CD4-positive, alpha-beta memory T cell (primary cell): ENCODE measurements around the gene TIAM2. TPM values are rescaled to one million over a fixed set of nuclear protein-coding genes. Genes with fewer than 3 reads are reported as not detected.

Experiments used
- CTCF ChIA-PET: fragments of 350-600 bp; sonication (Branson Sonifier 250); formaldehyde crosslinking; loops from one replicate; lab custom pipeline; 2021; ENCODE audit warnings: inconsistent platforms; ENCODE audit not compliant: partially characterized antibody; lab: Charles Lee
- POLR2A ChIA-PET: fragments of 350-600 bp; sonication (Branson Sonifier 250); formaldehyde crosslinking; loops from one replicate; lab custom pipeline; 2021; ENCODE audit not compliant: partially characterized antibody; lab: Charles Lee
- DNase-seq, 5 donors: peaks; one replicate each; pipeline versions ENCODE4 v3.0.0 to v3.0.0-alpha.2; 2020 to 2022; ENCODE audit warnings: mixed read lengths in 1 of 5
- H3K27ac ChIP-seq: one replicate; pipeline ENCODE4 v1.7.0; 2013; ENCODE audit warnings: low read depth, low read length
- H3K27me3 ChIP-seq: 2 replicates; pipeline ENCODE4 v1.7.0; 2013; ENCODE audit warnings: mild to moderate bottlenecking, low read length, moderate library complexity; ENCODE audit not compliant: insufficient read depth
- H3K36me3 ChIP-seq: 2 replicates; pipeline ENCODE4 v1.7.0; 2013; ENCODE audit warnings: mild to moderate bottlenecking, low read length, moderate library complexity; ENCODE audit not compliant: insufficient read depth
- H3K4me1 ChIP-seq: 2 replicates; pipeline ENCODE4 v1.7.0; 2013; ENCODE audit warnings: mild to moderate bottlenecking, low read length, moderate library complexity; ENCODE audit not compliant: insufficient read depth
- H3K4me3 ChIP-seq, 2 donors: one replicate each; pipeline ENCODE4 v1.7.0; 2013; ENCODE audit warnings: low read length in 2 of 2, mild to moderate bottlenecking in 1 of 2
- H3K9me3 ChIP-seq, 2 donors: one replicate each; pipeline ENCODE4 v1.7.0; 2013; ENCODE audit warnings: low read length in 2 of 2, control low read depth in 1 of 2; ENCODE audit not compliant: control insufficient read depth in 1 of 2
- H3K27ac Mint-ChIP-seq, 7 donors: one replicate each; pipeline ENCODE4 v1.8.0; 2020 to 2021; ENCODE audit warnings: mixed read lengths in 7 of 7, mild to moderate bottlenecking in 6 of 7, inconsistent platforms in 3 of 7, moderate library complexity in 3 of 7
- H3K27me3 Mint-ChIP-seq, 2 donors: one replicate each; pipeline ENCODE4 v1.8.0; 2020 to 2021; ENCODE audit warnings: mixed read lengths in 2 of 2
- H3K36me3 Mint-ChIP-seq, 2 donors: one replicate each; pipeline ENCODE4 v1.8.0; 2020 to 2021; ENCODE audit warnings: mixed read lengths in 2 of 2, inconsistent platforms in 1 of 2, mild to moderate bottlenecking in 1 of 2
- H3K4me1 Mint-ChIP-seq, 4 donors: one replicate each; pipeline ENCODE4 v1.8.0; 2020 to 2021; ENCODE audit warnings: mixed read lengths in 4 of 4, mild to moderate bottlenecking in 1 of 4
- H3K4me3 Mint-ChIP-seq, 8 donors: one replicate each; pipeline ENCODE4 v1.8.0; 2020 to 2021; ENCODE audit warnings: mixed read lengths in 8 of 8, mild to moderate bottlenecking in 7 of 8, moderate library complexity in 6 of 8, inconsistent platforms in 3 of 8
- H3K9me3 Mint-ChIP-seq, 8 donors: one replicate each; pipeline ENCODE4 v1.8.0; 2020 to 2021; ENCODE audit warnings: mixed read lengths in 8 of 8, mild to moderate bottlenecking in 5 of 8, inconsistent platforms in 3 of 8, moderate library complexity in 1 of 8
- intact Hi-C: fragments of 100-400 bp; cut with micrococcal nuclease; formaldehyde crosslinking; loops from one replicate; pipeline ENCODE4 v1.15.1; 2023
- polyA plus RNA-seq, 2 donors: library from polyadenylated mRNA; unstranded; fragments of 300-500 nt; fragmentation: Illumina TruSeq; gene quantifications; one replicate each; pipeline ENCODE4 v1.2.3, GENCODE V29; 2021
- total RNA-seq, 2 experiments: library from RNA; stranded (reverse); gene quantifications; one replicate each; pipeline ENCODE4 v1.2.3, GENCODE V29; 2021

Gene TIAM2
- total and polyA plus RNA-seq, 4 experiments from 2014 or later, result 0.15 to 11.1 (median 5.8) TPM

GRCh38 chr6:155088856-155089255 lies 93.7 kb downstream of the TIAM2 start:
- intact Hi-C loops, result no loop called here
- H3K27ac ChIP-seq, result no peak overlapping the region
- H3K9me3 ChIP-seq, result no peaks in the 10 kb centered on the region
- H3K36me3 ChIP-seq, result no peaks in the 10 kb centered on the region
- CTCF ChIA-PET, result no interaction called here
- H3K4me3 ChIP-seq, result no peak overlapping the region
- POLR2A ChIA-PET, result no interaction called here
- Mint-ChIP-seq H3K4me3 (no peak overlapping the region), H3K27me3 (no peaks in the 10 kb centered on the region), H3K36me3 (no peaks in the 10 kb centered on the region), H3K27ac (no peak overlapping the region), H3K9me3 (no peaks in the 10 kb centered on the region), H3K4me1 (peaks cover 6 to 9% (median 8%) of the 10 kb centered on the region in 4 donors)
- no peaks in the 10 kb centered on the region for H3K27me3 ChIP-seq
- peaks cover 10% of the 10 kb centered on the region for H3K4me1 ChIP-seq
- no peak for DNase-seq

GRCh38 chr6:155089746-155090145 lies 94.6 kb downstream of the TIAM2 start:
- peaks cover 10% of the 10 kb centered on the region for H3K4me1 ChIP-seq
- Mint-ChIP-seq H3K27me3 (no peaks in the 10 kb centered on the region), H3K9me3 (no peaks in the 10 kb centered on the region), H3K36me3 (no peaks in the 10 kb centered on the region), H3K27ac (no peak overlapping the region), H3K4me3 (no peak overlapping the region), H3K4me1 (peaks cover 6 to 9% (median 8%) of the 10 kb centered on the region in 4 donors)
- H3K36me3 ChIP-seq, result no peaks in the 10 kb centered on the region
- CTCF ChIA-PET, result no interaction called here
- H3K27ac ChIP-seq, result no peak overlapping the region
- H3K4me3 ChIP-seq, result no peak overlapping the region
- intact Hi-C loops, result no loop called here
- H3K9me3 ChIP-seq, result no peaks in the 10 kb centered on the region
- no peak for DNase-seq
- POLR2A ChIA-PET, result no interaction called here
- no peaks in the 10 kb centered on the region for H3K27me3 ChIP-seq

- no peaks in the 10 kb centered on the region for H3K27me3 Mint-ChIP-seq
- intact Hi-C loops, result no loop called here
- CTCF ChIA-PET, result interaction anchor here (0.8 kb wide), 1 partner anchor 8 kb away, joined by 3 read pairs; no protein-coding TSS in a partner anchor
Measured at GRCh38 chr6:155090166-155090565, 95.1 kb downstream of the TIAM2 start.

GRCh38 chr6:155091756-155092155 lies 96.6 kb downstream of the TIAM2 start:
- no peak overlapping the region for H3K27ac Mint-ChIP-seq
- Histone ChIP-seq H3K27me3 (no peaks in the 10 kb centered on the region), H3K4me1 (peaks cover 10% of the 10 kb centered on the region), H3K9me3 (no peaks in the 10 kb centered on the region), H3K4me3 (no peak overlapping the region), H3K36me3 (no peaks in the 10 kb centered on the region), H3K27ac (no peak overlapping the region)
- ChIA-PET POLR2A (no interaction called here), CTCF (no interaction called here)
- peaks cover 6 to 9% (median 8%) of the 10 kb centered on the region in 4 donors for H3K4me1 Mint-ChIP-seq
- no peaks in the 10 kb centered on the region for H3K27me3 Mint-ChIP-seq
- intact Hi-C loops, result no loop called here
- H3K36me3 Mint-ChIP-seq, result no peaks in the 10 kb centered on the region
- H3K9me3 Mint-ChIP-seq, result no peaks in the 10 kb centered on the region
- no peak for DNase-seq
- no peak overlapping the region for H3K4me3 Mint-ChIP-seq

More at GRCh38 chr6:155090166-155090565, 95.1 kb downstream of the TIAM2 start:
- no peaks in the 10 kb centered on the region for H3K36me3 Mint-ChIP-seq
- no peaks in the 10 kb centered on the region for H3K36me3 ChIP-seq
- H3K27me3 ChIP-seq, result no peaks in the 10 kb centered on the region
- POLR2A ChIA-PET, result no interaction called here
- H3K9me3 ChIP-seq, result no peaks in the 10 kb centered on the region
- DNase-seq, result no peak
- peaks cover 6 to 9% (median 8%) of the 10 kb centered on the region in 4 donors for H3K4me1 Mint-ChIP-seq
- H3K4me3 Mint-ChIP-seq, result no peak overlapping the region
- H3K27ac Mint-ChIP-seq, result no peak overlapping the region
- no peak overlapping the region for H3K27ac ChIP-seq
- peaks cover 10% of the 10 kb centered on the region for H3K4me1 ChIP-seq
- no peaks in the 10 kb centered on the region for H3K9me3 Mint-ChIP-seq
- no peak overlapping the region for H3K4me3 ChIP-seq

- no peaks in the 10 kb centered on the region for H3K36me3 ChIP-seq
- peaks cover 0 to 5% (median 0%) of the 10 kb centered on the region in 8 donors for H3K9me3 Mint-ChIP-seq
- H3K4me1 Mint-ChIP-seq, result peaks cover 6 to 9% (median 8%) of the 10 kb centered on the region in 4 donors
- peak overlapping the region in 4 of 8 donors; percentile 1 to 57 (median 26) for H3K4me3 Mint-ChIP-seq
- H3K4me3 ChIP-seq, result no peak overlapping the region
- ChIA-PET POLR2A (interaction anchor here (1.0 kb wide), 1 partner anchor 43 kb away, joined by 3 read pairs; no protein-coding TSS in a partner anchor), CTCF (interaction anchor here (0.6 kb wide), 1 partner anchor 741 kb away, joined by 3 read pairs; no protein-coding TSS in a partner anchor)
- no peaks in the 10 kb centered on the region for H3K9me3 ChIP-seq
- H3K4me1 ChIP-seq, result peaks cover 10% of the 10 kb centered on the region
- intact Hi-C loops, result no loop called here
- no peak overlapping the region for H3K27ac ChIP-seq
- H3K27me3 Mint-ChIP-seq, result peaks cover 0 to 1% of the 10 kb centered on the region in 2 donors
- H3K27ac Mint-ChIP-seq, result peak overlapping the region in 6 of 7 donors; percentile 9 to 79 (median 39)
- no peaks in the 10 kb centered on the region for H3K36me3 Mint-ChIP-seq
- no peaks in the 10 kb centered on the region for H3K27me3 ChIP-seq
- DNase-seq, result peak; percentile 26 to 45 (median 35)
Measured at GRCh38 chr6:155093430-155093829, 98.3 kb downstream of the TIAM2 start.

GRCh38 chr6:155100087-155100486 lies 105.0 kb downstream of the TIAM2 start:
- Histone ChIP-seq H3K36me3 (no peaks in the 10 kb centered on the region), H3K9me3 (no peaks in the 10 kb centered on the region), H3K4me3 (no peak overlapping the region), H3K27me3 (no peaks in the 10 kb centered on the region), H3K27ac (no peak overlapping the region), H3K4me1 (no peaks in the 10 kb centered on the region)
- peaks cover 0 to 9% (median 2%) of the 10 kb centered on the region in 4 donors for H3K4me1 Mint-ChIP-seq
- ChIA-PET CTCF (no interaction called here), POLR2A (no interaction called here)
- H3K36me3 Mint-ChIP-seq, result no peaks in the 10 kb centered on the region
- H3K9me3 Mint-ChIP-seq, result peaks cover 0 to 5% (median 0%) of the 10 kb centered on the region in 8 donors
- intact Hi-C loops, result no loop called here
- H3K27me3 Mint-ChIP-seq, result peaks cover 0 to 2% of the 10 kb centered on the region in 2 donors
- no peak overlapping the region for H3K27ac Mint-ChIP-seq
- DNase-seq, result no peak
- H3K4me3 Mint-ChIP-seq, result no peak overlapping the region

- ChIA-PET CTCF (no interaction called here), POLR2A (no interaction called here)
- Mint-ChIP-seq H3K27ac (no peak overlapping the region), H3K36me3 (no peaks in the 10 kb centered on the region), H3K4me3 (no peak overlapping the region), H3K27me3 (peaks cover 0 to 3% of the 10 kb centered on the region in 2 donors), H3K9me3 (peaks cover 0 to 5% (median 0%) of the 10 kb centered on the region in 8 donors), H3K4me1 (peaks cover 0 to 9% (median 2%) of the 10 kb centered on the region in 4 donors)
- no peak overlapping the region for H3K27ac ChIP-seq
- DNase-seq, result no peak
- H3K4me3 ChIP-seq, result no peak overlapping the region
- no peaks in the 10 kb centered on the region for H3K27me3 ChIP-seq
- no peaks in the 10 kb centered on the region for H3K4me1 ChIP-seq
- no peaks in the 10 kb centered on the region for H3K9me3 ChIP-seq
- intact Hi-C loops, result no loop called here
- no peaks in the 10 kb centered on the region for H3K36me3 ChIP-seq
Measured at GRCh38 chr6:155100591-155100990, 105.5 kb downstream of the TIAM2 start.
